Neural cell (in vitro differentiated cells): ENCODE data around the gene AK1.

Source experiments
- EP300 ChIP-seq: fragments of 450-650 bp; conservative IDR thresholded peaks from 2 replicates; pipeline ENCODE4 v1.6.1; 2014; ENCODE audit warnings: antibody characterized with exemption, mild to moderate bottlenecking, moderate library complexity; ENCODE audit not compliant: poor library complexity, severe bottlenecking
- EZH2 ChIP-seq: fragments of 200-600, 300-800 bp; shearing (Covaris generic), sonication (generic); IDR thresholded peaks from 2 replicates; pipeline ENCODE4 v1.6.1; 2014; ENCODE audit warnings: antibody characterized with exemption, low read length, borderline replicate concordance, mild to moderate bottlenecking; ENCODE audit not compliant: insufficient read depth, poor library complexity, severe bottlenecking
- MXI1 ChIP-seq: fragments of 450-650 bp; conservative IDR thresholded peaks from 2 replicates; pipeline ENCODE4 v1.6.1; 2014; ENCODE audit warnings: antibody characterized with exemption, mild to moderate bottlenecking; ENCODE audit not compliant: poor library complexity, severe bottlenecking
- POLR2AphosphoS5 ChIP-seq: IDR thresholded peaks from 2 replicates; pipeline ENCODE4 v1.6.1; 2012
- RAD21 ChIP-seq: fragments of 450-650 bp; conservative IDR thresholded peaks from 2 replicates; pipeline ENCODE4 v1.6.1; 2014; ENCODE audit warnings: antibody characterized with exemption, mild to moderate bottlenecking, moderate library complexity
- SMC3 ChIP-seq: fragments of 450-650 bp; conservative IDR thresholded peaks from 2 replicates; pipeline ENCODE4 v1.6.1; 2014; ENCODE audit warnings: antibody characterized with exemption, mild to moderate bottlenecking, moderate library complexity; ENCODE audit not compliant: poor library complexity
- TAF1 ChIP-seq: IDR thresholded peaks from 2 replicates; pipeline ENCODE4 v1.6.1; 2012; ENCODE audit warnings: low read depth
- TF ChIP-seq, protein P1 (sequence below): fragments of 450-650 bp; IDR thresholded peaks from 2 replicates; pipeline ENCODE4 v1.5.1; 2014; ENCODE audit warnings: antibody characterized with exemption, mild to moderate bottlenecking, moderate library complexity; ENCODE audit not compliant: poor library complexity, severe bottlenecking
- TF ChIP-seq, protein P2 (sequence below): IDR thresholded peaks from 2 replicates; pipeline ENCODE4 v1.6.1; 2012; ENCODE audit warnings: borderline replicate concordance

DNA sequence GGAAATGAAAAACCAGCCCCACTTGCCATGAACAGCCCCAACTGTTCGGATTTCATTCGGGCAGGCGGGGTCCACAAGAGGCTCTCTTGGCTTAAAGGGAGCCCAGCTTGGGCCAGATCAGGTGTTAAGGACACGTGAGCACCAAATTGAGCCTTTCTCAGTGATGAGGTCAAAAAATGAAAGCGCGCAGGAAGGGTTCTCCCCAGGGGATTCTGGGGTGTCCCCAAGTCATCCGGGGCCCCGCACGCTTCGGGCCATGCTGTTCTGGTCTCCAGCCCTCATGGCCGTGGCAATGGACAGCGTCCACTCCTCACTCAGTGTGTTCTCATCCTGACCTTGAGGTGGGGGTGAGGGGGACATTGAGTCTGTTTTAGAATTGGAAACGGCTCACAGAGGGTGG, 10.9 kb downstream of the AK1 start:
- TF ChIP-seq, protein P1, sequence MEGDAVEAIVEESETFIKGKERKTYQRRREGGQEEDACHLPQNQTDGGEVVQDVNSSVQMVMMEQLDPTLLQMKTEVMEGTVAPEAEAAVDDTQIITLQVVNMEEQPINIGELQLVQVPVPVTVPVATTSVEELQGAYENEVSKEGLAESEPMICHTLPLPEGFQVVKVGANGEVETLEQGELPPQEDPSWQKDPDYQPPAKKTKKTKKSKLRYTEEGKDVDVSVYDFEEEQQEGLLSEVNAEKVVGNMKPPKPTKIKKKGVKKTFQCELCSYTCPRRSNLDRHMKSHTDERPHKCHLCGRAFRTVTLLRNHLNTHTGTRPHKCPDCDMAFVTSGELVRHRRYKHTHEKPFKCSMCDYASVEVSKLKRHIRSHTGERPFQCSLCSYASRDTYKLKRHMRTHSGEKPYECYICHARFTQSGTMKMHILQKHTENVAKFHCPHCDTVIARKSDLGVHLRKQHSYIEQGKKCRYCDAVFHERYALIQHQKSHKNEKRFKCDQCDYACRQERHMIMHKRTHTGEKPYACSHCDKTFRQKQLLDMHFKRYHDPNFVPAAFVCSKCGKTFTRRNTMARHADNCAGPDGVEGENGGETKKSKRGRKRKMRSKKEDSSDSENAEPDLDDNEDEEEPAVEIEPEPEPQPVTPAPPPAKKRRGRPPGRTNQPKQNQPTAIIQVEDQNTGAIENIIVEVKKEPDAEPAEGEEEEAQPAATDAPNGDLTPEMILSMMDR: no peak
- TF ChIP-seq EZH2 (no peak), RAD21 (no peak), EP300 (no peak), TAF1 (no peak), POLR2AphosphoS5 (no peak), MXI1 (no peak), SMC3 (no peak)
- TF ChIP-seq, protein P2, sequence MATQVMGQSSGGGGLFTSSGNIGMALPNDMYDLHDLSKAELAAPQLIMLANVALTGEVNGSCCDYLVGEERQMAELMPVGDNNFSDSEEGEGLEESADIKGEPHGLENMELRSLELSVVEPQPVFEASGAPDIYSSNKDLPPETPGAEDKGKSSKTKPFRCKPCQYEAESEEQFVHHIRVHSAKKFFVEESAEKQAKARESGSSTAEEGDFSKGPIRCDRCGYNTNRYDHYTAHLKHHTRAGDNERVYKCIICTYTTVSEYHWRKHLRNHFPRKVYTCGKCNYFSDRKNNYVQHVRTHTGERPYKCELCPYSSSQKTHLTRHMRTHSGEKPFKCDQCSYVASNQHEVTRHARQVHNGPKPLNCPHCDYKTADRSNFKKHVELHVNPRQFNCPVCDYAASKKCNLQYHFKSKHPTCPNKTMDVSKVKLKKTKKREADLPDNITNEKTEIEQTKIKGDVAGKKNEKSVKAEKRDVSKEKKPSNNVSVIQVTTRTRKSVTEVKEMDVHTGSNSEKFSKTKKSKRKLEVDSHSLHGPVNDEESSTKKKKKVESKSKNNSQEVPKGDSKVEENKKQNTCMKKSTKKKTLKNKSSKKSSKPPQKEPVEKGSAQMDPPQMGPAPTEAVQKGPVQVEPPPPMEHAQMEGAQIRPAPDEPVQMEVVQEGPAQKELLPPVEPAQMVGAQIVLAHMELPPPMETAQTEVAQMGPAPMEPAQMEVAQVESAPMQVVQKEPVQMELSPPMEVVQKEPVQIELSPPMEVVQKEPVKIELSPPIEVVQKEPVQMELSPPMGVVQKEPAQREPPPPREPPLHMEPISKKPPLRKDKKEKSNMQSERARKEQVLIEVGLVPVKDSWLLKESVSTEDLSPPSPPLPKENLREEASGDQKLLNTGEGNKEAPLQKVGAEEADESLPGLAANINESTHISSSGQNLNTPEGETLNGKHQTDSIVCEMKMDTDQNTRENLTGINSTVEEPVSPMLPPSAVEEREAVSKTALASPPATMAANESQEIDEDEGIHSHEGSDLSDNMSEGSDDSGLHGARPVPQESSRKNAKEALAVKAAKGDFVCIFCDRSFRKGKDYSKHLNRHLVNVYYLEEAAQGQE: no peak
